GM21786 (cell line): Measurements from ENCODE around the gene SHISA4.
"Not testable (repeated sequence)": the region's sequence is repeated elsewhere in the genome, so short reads cannot be mapped to it uniquely, and the experiment has no call there.

Experiments used
- ATAC-seq: cut with Tn5 transposase; IDR thresholded peaks from one replicate; pipeline ENCODE4 v1.9.1; 2021; ENCODE audit not compliant: unreplicated experiment

The SHISA4 gene

DNA sequence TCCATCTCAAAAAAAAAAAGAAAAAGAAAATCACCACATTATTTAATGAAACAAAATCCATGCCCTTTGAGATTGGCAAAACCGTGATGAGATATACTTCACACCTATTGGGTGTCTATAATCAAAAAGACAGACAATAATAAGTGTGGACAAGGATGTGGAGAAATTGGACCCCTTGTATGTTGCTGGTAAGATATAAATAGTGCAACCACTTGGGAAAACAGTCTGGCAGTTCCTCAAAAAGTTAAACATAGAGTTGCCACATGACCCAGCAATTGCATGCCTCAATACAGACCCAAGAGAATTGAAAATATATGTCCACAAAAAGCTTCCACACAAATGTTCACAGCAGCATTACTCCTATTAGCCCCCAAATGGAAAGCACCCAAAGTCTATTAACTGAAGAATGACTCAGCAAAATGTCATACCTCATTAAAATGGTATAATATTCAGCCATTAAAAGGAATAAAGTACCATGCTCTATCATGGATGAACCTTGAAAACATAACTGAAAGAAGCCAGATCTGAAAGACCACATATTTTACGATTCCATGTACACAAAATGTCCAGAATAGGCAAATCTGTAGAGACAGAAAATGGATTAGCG is 33.4 kb downstream of the SHISA4 start:
- ATAC-seq, result no peak

- no peak for ATAC-seq
Measured at GRCh38 chr1:201925301-201925567, 36.5 kb downstream of the SHISA4 start.

DNA sequence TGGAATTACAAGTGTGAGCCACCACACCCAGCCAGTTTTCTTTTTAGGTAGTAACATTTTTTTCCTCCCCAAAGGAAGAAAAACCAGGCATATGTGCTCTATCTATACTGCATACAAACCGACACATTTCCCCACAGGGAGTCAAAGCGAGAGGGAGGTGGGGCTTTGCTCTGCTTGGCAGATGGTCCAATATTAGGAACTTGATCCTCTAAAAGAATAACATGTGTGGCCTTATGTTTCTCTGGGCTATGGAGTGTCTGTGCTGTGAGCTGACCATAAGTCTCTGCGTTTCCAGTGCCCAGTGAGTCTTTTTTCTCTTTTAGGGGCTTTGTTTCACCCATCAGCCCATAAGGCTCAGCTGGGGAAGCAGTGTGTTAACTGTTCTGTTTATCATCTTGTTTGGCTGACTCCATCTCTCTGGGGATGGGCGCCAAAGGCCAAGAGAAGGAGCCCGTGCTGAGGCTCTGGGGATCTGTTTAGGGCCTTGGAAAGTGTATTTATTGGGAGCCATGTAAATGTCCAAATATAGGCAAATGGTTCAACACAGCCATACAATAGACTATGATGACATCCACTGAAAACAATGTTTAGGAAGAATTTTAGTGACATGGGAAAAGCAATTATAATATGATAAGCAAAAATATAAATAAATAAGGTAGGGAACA is 37.4 kb downstream of the SHISA4 start:
- ATAC-seq, result no peak

DNA sequence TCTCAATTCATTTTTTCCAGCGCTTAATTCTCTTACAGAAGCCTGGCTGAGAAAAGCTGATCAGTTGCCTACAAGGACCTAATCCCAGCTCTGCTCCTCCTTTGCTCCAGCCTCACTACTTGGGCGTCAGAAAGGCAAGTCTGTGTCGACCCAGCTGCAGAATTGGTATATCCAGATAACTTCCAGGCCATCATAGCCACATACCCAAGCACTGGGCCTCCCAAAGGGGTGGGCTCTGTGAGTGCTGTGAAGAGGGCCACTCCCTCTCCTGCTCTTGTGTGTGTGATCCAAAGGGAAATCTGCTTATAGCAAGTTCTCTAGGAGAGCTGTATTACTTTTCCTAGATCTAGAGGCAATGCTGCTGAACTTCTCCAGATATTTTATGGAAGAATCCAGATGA is 39.6 kb downstream of the SHISA4 start:
- ATAC-seq, result no peak

DNA sequence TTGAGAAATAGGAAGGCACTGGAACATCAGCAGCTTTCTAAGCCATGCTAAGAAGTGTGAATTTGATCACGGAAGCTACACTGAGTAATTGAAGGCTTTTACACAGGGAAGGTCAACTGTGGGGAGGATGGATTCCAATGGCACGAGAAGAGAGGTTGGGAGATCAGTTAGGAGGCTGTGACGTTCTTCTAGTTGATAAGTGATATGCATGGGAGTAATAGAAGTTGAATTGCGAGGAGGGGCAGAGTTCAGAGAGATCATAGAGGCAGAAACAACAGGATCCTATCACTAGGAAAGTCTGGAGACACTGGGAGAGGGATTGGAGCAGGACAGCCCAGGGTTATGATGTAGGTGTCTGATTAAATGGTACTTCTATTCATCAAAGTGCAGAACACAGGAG is 41.4 kb downstream of the SHISA4 start:
- ATAC-seq, result no peak

GRCh38 chr1:201930803-201931202 is 42.1 kb downstream of the SHISA4 start:
- no peak for ATAC-seq

- ATAC-seq, result no peak
Measured at GRCh38 chr1:201933840-201934430, 45.2 kb downstream of the SHISA4 start.

- ATAC-seq, result no peak
Measured at GRCh38 chr1:201937624-201938213, 49.0 kb downstream of the SHISA4 start.

DNA sequence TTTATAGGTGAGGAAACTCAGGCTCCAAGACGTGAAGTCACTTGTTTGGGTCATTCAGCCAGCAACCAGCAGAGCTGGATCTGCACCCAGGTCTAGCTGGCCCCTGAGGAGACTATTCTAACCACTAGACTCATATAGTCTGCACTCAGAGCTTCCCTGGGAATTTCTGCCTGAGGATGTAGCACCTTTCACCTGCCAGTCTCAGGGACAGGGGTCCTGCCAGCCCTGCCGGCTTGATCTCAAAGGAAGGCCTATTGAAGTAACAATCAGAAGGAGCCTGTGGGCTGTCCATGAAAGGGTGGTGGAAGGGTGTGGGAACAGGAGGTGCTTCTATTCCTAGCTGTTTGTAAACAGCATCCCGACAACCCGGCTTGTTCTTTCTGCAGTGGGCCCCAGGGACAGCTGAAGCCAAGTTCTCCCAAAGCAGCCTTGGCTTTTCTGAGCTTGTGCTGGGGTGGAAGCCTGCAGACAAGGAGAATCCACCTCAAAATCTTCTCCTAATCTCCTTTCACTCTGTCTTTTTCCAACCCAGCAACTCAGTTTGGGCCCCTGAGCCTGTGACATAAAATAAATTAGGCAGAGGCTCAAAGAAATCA is 49.8 kb downstream of the SHISA4 start:
- ATAC-seq, result no peak

DNA sequence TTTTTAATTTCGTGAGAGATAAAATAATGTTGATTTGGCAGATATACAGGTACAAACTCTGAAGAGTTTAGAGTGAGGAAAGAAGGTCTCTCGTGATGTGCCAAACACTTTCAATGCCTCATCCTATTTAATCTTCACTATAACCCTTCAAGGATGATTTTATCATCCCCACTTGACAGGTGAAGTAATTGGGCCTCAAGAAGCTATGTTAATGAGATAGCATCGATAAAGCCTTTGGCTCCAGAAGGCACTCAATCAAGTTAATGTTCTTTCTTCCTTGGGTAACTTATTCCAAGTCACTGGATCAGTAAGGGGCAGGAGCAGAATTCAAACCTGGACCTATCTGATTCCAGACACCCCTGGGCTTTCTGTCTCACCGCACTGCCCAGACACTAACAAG is 50.5 kb downstream of the SHISA4 start:
- no peak for ATAC-seq

DNA sequence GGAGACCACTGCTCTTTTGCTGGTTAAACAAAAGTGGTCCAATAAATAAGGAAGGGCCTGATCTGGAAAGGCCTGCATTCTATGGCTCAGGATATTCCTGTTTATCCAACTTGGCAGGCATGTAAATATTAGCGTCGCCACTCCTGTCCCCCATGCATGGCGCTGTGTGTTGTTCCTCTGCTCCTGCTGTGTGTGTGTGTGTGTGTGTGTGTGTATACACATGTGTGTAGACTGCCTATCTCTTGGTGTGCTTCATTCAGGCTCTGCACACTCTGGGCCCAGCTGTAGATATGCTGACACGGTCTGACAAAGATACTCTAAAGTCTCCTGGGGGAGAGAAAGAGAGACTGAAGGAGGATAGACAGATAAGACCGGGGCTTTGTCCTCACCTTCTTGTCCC is 50.9 kb downstream of the SHISA4 start:
- ATAC-seq, result no peak

DNA sequence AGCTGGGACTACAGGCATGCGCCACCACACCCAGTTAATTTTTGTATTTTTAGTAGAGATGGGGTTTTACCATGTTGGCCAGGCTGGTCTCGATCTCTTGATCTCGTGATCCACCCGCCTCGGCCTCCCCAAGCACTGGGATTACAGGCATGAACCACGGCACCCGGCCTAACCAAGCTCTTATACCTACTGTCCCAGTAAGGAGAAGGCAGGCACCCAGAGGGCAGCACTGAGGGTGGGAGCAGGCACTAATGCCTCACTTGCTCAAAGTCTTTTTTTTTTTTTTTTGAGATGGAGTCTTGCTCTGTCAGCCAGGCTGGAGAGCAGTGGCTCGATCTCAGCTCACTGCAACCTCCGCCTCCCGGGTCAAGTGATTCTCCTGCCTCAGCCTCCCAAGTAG is 51.6 kb downstream of the SHISA4 start:
- not testable (repeated sequence) for ATAC-seq

DNA sequence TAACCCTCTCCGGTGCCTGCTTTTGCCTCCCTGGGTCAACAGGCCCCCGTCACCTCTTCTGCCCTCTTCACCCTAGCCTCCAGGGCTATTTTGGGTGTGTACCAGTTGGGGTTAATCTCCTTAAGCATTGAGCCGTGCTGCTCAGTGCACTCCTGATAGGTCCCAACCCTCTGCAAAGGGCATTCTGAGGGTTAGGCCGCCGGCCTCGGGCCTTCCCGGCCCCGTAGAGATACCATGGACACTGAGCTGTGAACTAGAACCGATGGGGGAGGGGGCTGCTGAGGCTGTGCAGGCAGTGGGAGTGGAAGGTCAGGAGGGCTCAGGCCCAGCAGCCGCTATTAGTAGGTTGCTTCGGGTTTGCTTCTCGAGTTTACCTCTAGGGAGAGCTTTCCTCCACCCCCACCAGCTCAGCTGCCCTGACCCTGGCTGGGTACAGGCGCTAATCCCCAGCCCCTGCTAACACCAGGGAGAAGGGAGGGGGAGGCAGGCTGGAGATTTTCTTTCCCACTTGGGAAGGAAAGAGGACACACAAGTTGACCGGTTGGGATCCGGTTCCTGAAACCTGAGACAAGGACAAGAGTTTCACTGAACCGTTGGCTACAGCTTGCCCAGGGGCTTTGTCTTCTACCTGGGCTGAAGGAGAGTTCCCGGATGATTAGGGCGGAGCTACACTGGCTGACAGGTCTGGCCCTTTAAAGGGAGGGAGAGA is 52.9 kb downstream of the SHISA4 start:
- no peak for ATAC-seq

GRCh38 chr1:201942129-201942495 is 53.4 kb downstream of the SHISA4 start:
- ATAC-seq, result no peak
